Thyroid gland (tissue), 4 donors: ENCODE measurements around the gene RIMBP2.

Source experiments
- POLR2A ChIP-seq, 2 donors: fragments of 450-650 bp; IDR thresholded peaks; one replicate each; pipeline ENCODE4 v1.6.1; 2017; ENCODE audit warnings: antibody characterized with exemption in 2 of 2, mild to moderate bottlenecking in 2 of 2, moderate library complexity in 1 of 2
- TF ChIP-seq, protein P1 (sequence below), 6 experiments: fragments of 200-600 bp in 3 of 6; fragments of 450-650 bp in 3 of 6; sonication (generic) in 3 of 6; IDR thresholded peaks; one replicate each; pipeline ENCODE4 v1.5.1; 2016 to 2019; ENCODE audit warnings: antibody characterized with exemption in 6 of 6, mild to moderate bottlenecking in 2 of 6, inconsistent platforms in 1 of 6, moderate library complexity in 1 of 6

GRCh38 chr12:130562716-130563115 lies 153.4 kb downstream of the RIMBP2 start:
- TF ChIP-seq, protein P1, sequence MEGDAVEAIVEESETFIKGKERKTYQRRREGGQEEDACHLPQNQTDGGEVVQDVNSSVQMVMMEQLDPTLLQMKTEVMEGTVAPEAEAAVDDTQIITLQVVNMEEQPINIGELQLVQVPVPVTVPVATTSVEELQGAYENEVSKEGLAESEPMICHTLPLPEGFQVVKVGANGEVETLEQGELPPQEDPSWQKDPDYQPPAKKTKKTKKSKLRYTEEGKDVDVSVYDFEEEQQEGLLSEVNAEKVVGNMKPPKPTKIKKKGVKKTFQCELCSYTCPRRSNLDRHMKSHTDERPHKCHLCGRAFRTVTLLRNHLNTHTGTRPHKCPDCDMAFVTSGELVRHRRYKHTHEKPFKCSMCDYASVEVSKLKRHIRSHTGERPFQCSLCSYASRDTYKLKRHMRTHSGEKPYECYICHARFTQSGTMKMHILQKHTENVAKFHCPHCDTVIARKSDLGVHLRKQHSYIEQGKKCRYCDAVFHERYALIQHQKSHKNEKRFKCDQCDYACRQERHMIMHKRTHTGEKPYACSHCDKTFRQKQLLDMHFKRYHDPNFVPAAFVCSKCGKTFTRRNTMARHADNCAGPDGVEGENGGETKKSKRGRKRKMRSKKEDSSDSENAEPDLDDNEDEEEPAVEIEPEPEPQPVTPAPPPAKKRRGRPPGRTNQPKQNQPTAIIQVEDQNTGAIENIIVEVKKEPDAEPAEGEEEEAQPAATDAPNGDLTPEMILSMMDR (IDR thresholded peaks at IDR 0.05), result no peak
- TF ChIP-seq POLR2A (IDR thresholded peaks at IDR 0.05), result no peak
